Erythroblast (primary cell): Measurements from ENCODE around the gene OR2B2.

ENCODE experiments used
- DNase-seq, 2 experiments: peaks; one replicate each; lab custom pipeline; 2025; lab: John Stamatoyannopoulos, UW
- GATA1 ChIP-seq: IDR thresholded peaks from 2 replicates; pipeline ENCODE4 v1.6.1; 2011; ENCODE audit warnings: low read depth, mild to moderate bottlenecking, control low read depth, low read length, moderate library complexity
- POLR2A ChIP-seq: IDR thresholded peaks from 2 replicates; pipeline ENCODE4 v1.6.1; 2011; ENCODE audit warnings: mild to moderate bottlenecking, low read length

Gene OR2B2

DNA sequence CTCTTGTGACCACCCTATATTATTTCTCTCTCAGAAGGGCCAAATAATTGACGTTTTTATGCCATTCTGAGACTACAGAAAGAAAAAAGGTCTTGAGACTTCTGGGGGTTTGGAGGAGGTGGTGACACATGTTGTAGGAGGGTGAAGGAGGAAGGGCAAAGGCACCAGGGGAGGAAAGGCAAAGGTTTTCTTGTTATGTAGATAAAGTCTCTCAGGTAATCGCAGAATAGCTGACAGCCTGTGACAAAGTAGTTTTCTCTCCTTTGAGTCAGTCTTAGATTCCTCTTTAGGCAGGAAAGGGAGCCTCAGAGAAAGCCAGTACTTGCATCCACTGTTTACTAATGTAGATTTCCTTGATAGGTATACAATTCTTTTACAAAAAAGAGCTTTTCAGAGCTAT lies 23.6 kb downstream of the OR2B2 start:
- TF ChIP-seq GATA1 (no peak), POLR2A (no peak)
- DNase-seq: no peak

DNA sequence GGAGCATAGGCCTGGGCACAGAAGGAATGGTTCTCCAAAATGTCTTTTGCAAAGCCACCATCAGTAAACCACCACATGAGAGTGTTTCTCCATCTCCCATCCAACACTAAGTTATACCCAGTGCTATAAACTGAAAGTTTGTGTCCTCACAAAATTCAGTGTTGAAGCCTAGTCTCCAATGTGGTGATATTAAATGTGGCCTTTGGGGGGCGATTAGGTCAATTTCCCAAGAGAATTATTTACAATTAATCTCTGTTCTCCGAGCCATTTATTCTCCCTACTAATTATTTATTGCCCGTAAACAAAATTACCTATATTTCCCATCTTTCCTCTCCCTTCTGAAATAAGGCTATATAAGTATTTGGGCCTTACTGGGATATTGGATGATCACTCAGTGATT lies 26.1 kb downstream of the OR2B2 start:
- TF ChIP-seq GATA1 (no peak), POLR2A (no peak)
- no peak for DNase-seq

DNA sequence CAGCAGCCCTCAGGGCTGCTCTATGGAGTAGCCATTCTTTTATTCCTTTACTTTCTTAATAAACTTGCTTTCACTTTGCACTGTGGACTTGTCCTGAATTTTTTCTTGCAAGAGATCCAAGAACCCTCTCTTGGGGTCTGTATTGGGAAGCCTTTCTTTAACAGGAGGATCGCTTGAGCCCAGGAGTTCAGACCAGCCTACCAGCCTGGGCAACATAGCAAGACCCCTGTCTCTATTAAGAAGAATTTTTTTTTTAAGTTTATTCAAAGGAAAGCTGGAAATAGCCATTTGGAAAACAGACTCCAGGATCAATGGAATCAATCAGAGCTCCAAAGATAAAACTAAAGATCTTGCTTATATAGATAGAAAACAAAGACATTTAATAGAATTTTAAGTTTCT lies 29.1 kb downstream of the OR2B2 start:
- no peak for DNase-seq
- no peak for TF ChIP-seq GATA1
- no peak for TF ChIP-seq POLR2A

DNA sequence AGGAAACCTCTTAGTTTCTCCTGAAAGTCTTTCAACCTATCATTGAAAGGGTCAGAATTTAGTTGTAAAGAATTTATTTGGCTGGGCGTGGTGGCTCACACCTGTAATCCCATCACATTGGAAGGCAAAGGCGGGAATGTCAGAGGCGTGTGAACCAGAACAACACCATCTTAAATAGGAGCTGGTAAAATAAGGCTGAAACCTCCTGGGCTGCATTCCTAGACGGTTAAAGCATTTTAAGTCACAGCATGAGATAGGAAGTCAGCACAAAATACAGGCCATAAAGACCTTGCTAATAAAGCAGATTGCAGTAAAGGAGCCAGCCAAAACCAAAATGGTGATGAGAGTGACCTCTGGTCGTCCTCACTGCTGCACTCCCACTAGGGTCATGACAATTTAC lies 29.6 kb downstream of the OR2B2 start:
- no peak for TF ChIP-seq POLR2A
- TF ChIP-seq GATA1: no peak
- DNase-seq: no peak

DNA sequence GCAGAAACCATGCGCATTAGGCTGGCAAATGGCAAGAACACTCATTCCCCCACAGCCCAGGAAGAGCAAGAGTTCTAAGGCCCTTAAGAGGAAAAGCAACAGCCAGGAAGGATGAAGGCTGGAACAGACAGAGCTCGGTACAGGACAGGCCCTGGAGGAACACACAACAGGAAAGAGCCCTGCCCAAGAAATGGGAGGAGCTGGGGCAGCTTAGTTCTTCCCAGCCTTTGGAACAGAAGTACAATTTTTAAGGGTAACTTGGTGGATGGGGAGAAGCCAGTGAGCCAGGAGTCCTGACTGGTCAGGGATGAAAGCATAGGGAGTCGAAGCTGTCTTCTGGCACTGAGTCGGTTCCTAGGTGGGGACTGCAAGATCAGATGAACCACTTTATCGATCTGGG lies 32.4 kb downstream of the OR2B2 start:
- TF ChIP-seq POLR2A (no peak), GATA1 (no peak)
- no peak for DNase-seq

DNA sequence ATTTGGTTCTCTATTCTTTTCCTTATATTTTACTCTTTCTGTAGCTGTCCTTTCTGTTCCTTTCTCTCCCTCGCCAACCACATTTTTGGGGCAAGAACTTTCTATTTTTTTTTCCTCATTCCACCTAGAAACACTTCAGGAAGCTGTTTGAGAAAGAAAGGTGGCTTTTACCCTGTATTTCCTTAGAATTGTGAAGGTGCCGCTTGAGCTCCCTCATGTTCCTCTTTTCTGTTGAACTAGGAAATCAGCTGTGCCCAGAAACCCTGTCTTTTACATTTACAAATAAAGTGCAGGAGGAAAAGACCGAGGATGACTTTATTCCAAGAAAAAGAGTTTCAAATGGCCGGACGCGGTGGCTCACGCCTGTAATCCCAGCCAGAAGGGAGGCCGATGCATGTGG lies 38.2 kb downstream of the OR2B2 start:
- no peak for DNase-seq
- TF ChIP-seq GATA1 (no peak), POLR2A (no peak)

DNA sequence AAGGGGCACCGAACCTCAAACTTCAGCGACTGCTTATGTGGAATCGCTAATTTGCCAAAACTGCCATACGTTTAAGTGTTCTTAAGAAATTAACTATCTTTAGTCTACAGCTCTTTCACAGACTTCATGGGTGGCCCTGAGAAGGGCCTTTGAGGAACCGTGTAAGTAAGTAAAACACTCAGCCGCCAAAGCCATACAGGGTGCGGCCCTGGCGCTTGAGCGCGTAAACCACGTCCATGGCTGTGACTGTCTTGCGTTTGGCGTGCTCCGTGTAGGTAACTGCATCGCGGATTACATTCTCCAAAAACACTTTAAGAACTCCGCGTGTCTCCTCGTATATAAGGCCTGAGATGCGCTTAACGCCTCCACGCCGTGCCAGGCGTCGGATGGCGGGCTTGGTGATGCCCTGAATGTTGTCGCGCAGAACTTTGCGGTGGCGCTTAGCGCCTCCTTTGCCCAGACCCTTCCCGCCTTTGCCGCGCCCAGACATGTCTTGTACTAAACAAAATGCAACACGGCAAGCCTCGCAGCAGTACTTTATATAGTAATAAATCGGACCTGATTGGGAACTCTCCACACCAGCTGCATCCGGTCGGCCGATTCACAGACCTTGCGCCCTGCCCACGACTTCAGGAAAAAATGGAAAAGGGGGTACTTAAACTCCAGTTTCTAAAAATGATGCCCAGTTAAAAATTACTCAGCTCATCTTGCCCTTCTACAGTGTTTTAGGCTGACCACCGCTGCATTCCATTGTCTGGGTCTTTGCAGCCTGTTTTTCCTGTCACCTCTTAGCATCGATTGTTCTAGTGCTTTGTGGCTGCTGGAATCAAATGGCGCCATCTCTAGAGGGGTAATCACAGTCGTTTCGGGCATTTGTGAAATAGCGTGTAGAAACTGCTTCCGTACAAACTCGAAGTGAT lies 38.9 kb downstream of the OR2B2 start:
- DNase-seq: peak; percentile 95
- peak; percentile 100 for TF ChIP-seq POLR2A
- no peak for TF ChIP-seq GATA1

DNA sequence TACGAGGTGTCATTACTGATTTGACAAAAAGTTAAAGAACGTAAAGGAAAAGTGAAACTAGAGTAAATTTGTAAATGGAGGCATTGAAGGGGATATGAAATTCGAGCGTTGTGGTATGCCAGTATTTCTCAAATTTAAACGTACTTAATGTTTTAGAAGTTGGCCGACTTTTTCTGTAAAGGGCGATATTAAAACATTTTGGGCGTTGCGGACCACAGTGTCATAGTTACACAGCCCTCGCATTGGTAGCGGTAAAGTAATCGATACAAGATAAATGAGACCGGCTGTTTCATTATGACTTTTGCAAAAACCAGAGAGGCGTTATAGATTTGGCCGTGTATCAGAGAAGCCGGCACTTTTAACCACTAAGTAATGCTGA lies 39.6 kb downstream of the OR2B2 start:
- TF ChIP-seq POLR2A: no peak
- no peak for TF ChIP-seq GATA1
- DNase-seq: no peak

DNA sequence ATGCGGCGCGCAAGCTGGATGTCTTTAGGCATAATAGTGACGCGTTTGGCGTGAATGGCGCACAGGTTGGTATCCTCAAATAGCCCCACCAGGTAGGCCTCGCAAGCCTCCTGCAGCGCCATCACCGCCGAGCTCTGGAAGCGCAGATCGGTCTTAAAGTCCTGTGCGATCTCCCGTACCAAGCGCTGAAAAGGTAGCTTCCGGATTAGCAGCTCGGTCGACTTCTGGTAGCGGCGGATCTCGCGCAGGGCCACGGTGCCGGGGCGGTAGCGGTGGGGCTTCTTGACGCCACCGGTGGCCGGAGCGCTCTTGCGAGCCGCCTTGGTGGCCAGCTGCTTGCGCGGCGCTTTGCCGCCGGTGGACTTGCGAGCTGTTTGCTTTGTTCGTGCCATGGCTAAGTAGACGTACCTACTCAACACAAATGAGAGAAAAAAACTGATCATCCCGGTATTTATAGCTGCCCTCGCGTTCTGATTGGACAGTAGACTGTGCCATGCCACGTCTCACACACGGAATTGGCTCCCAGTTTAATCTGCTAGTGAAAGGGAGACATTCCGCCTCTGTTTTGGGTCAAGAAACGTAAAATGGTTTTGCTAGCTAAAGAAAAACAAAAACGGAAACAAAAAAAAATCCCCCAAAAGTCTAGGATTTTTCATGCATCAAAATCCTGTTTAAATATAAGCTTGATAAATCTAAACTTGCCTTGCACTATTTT lies 40.1 kb downstream of the OR2B2 start:
- DNase-seq: peak; percentile 96 to 98
- TF ChIP-seq POLR2A: peak; percentile 99
- TF ChIP-seq GATA1: no peak

DNA sequence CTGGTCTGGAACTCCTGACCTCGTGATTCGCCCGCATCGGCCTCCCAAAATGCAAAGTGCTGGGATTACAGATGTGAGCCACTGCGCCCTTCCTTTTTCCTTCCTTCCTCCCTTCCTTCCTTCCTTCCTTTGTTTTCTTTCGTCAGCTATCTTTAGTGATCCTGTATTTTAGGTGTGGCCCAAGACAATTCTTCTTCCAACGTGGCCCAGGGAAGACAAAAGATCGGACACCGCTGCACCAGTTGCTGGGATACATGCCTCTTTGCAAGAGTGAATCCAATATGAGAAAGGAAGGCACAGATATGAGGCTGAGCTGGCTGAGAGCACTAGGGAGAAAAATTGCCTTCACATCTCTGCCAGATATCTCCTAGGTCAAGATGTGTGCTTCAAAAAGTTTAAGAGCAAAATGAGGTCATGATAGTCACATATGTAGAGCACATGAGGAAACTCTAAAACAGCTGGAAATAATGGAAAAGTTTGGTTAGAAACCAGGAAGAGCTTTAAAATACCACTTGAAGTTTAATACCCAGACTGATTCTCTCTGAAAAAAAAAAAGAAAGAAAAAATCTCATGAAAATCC lies 41.8 kb downstream of the OR2B2 start:
- TF ChIP-seq GATA1 (no peak), POLR2A (no peak)
- peak; percentile 56 to 58 for DNase-seq

DNA sequence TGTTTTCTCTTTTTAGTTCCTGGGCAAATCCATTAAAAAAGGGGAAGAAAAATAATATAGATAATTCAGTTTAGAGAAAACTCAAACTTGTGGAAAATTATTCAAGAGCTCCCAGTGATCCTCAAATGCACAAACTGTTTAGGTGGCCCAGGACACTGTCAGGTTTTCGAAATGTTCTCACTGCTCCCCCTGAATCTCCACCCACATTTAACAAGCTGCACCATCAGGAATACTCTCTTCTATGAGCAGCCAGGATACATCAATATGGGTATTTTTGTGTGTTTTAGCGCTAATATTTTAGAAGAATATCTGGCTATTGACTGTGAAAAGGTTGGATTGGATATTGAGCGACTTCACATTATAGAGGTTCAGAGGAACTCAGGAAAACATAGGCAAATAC lies 43.9 kb downstream of the OR2B2 start:
- no peak for TF ChIP-seq POLR2A
- TF ChIP-seq GATA1: no peak
- no peak for DNase-seq

DNA sequence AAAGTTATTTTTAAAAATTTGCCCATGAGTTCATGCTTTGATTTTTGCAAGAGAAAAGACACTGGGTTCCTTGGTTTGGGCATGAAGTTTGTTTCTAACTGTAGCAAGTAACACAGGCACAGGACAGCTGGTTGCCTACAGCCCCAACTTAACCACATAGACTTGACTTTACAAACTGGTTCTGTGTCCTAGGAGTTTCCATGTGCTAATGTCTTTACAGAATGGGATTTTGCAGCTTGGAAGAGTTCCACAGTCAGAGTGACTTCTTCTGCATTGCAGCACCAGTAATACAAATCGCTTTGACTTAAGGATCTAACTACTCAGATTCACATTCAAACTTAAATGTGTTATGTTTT lies 44.3 kb downstream of the OR2B2 start:
- TF ChIP-seq POLR2A: no peak
- no peak for TF ChIP-seq GATA1
- peak; percentile 69 to 81 for DNase-seq

DNA sequence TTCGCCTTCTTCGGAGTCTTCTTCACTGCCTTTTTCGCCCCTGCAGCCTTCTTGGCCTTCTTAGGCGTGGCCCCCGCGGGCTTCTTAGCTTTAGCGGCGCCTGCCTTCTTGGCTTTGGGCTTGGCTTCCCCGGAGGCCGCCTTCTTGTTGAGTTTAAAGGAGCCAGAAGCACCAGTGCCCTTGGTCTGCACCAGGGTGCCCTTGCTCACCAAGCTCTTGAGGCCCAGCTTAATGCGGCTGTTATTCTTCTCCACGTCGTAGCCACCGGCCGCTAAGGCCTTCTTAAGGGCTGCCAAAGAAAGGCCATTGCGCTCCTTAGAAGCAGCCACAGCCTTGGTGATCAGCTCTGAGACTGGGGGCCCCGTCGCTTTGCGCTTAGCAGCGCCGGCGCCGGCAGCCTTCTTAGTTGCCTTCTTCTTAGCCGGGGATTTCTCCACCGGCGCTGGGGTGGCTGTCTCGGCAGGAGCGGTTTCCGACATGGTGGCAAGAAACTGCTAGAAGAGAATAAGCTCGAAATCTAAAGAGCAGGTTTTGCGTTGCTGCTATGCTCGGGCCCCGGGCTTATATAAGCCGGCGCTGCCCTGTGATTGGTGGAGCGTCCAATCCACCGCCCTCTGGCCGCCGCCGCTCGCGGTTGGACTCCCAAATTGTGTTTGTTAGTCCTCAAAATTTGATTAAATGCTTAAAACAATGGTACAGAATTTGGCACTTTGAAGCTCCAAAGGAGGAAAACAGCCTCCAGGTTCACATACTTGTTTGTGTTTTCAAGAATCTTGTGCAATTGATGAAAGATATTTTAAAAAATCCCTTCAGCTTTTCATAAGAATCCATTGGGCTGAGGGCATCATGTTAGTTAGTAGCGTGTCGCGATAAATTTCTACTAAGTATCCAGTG lies 44.9 kb downstream of the OR2B2 start:
- peak; percentile 94 to 96 for DNase-seq
- TF ChIP-seq GATA1: no peak
- TF ChIP-seq POLR2A: peak; percentile 99
